ENCODE data around the gene TEDDM1.
"Not testable (repeated sequence)": the region's sequence is repeated elsewhere in the genome, so short reads cannot be mapped to it uniquely, and the experiment has no call there.

The TEDDM1 gene

GRCh38 chr1:182379781-182380180 lies 20.7 kb downstream of the TEDDM1 start:
- not testable (repeated sequence) for DNase-seq

GRCh38 chr1:182376936-182377574 lies 23.4 kb downstream of the TEDDM1 start:
- no peak for DNase-seq

GRCh38 chr1:182374101-182374834 lies 26.2 kb downstream of the TEDDM1 start:
- peak in 1 of 14 donors; percentile 32 for DNase-seq

GRCh38 chr1:182370532-182370931 lies 29.9 kb downstream of the TEDDM1 start:
- no peak for DNase-seq

- DNase-seq: no peak
Measured at GRCh38 chr1:182368903-182369302, 31.6 kb downstream of the TEDDM1 start.

- no peak for DNase-seq
Measured at GRCh38 chr1:182368358-182368757, 32.1 kb downstream of the TEDDM1 start.

- DNase-seq: no peak
Measured at GRCh38 chr1:182367926-182368325, 32.5 kb downstream of the TEDDM1 start.

- DNase-seq: no peak
Measured at GRCh38 chr1:182366596-182366995, 33.9 kb downstream of the TEDDM1 start.

- DNase-seq: no peak
Measured at GRCh38 chr1:182359645-182360044, 40.8 kb downstream of the TEDDM1 start.

- DNase-seq: peak in 1 of 14 donors; percentile 34
Measured at GRCh38 chr1:182357913-182358312, 42.6 kb downstream of the TEDDM1 start.

- no peak for DNase-seq
Measured at GRCh38 chr1:182357171-182357570, 43.3 kb downstream of the TEDDM1 start.

GRCh38 chr1:182355723-182356098 lies 44.8 kb downstream of the TEDDM1 start:
- DNase-seq: no peak

- peak in 2 of 14 donors; percentile 6 to 49 for DNase-seq
Measured at GRCh38 chr1:182351790-182352364, 48.6 kb downstream of the TEDDM1 start.

GRCh38 chr1:182350839-182351238 lies 49.6 kb downstream of the TEDDM1 start:
- DNase-seq: no peak

GRCh38 chr1:182348961-182349747 lies 51.3 kb downstream of the TEDDM1 start:
- DNase-seq: peak in 2 of 14 donors; percentile 5 to 80
